Sigmoid colon (tissue), 4 donors: ENCODE data around the gene GTF3C1.

Source experiments
- CTCF ChIP-seq, 4 experiments: fragments of 450-650 bp in 3 of 4; fragments of 200-600 bp in 1 of 4; IDR thresholded peaks; one replicate each; pipeline ENCODE4 v1.5.1; 2016 to 2019; ENCODE audit warnings: antibody characterized with exemption in 4 of 4, mild to moderate bottlenecking in 3 of 4, moderate library complexity in 2 of 4
- POLR2A ChIP-seq, 2 donors: fragments of 450-650 bp; IDR thresholded peaks; one replicate each; pipeline ENCODE4 v1.6.1; 2016; ENCODE audit warnings: antibody characterized with exemption in 2 of 2, mild to moderate bottlenecking in 2 of 2, moderate library complexity in 2 of 2
- POLR2AphosphoS5 ChIP-seq, 4 donors: sonication (generic); formaldehyde crosslinking; IDR thresholded peaks; one replicate each; pipeline ENCODE4 v1.6.1; 2017; ENCODE audit warnings: antibody characterized with exemption in 4 of 4

- TF ChIP-seq CTCF (IDR thresholded peaks at IDR 0.05) (no peak), POLR2AphosphoS5 (IDR thresholded peaks at IDR 0.05) (no peak), POLR2A (IDR thresholded peaks at IDR 0.05) (no peak)
Measured at GRCh38 chr16:27430512-27430911, 119.2 kb downstream of the GTF3C1 start.
